K562 (cell line): Measurements from ENCODE around the gene RGMA. TPM values are rescaled to one million over a fixed set of nuclear protein-coding genes. Genes with fewer than 3 reads are reported as not detected.
A peak's percentile ranks its signal among the peaks of the same experiment; 100 is the strongest.

Experiments
- ATAC-seq: fragments of 200-7000 bp; cut with Tn5 transposase; 3 replicates; pipeline ENCODE4 v1.9.1; 2020; ENCODE audit warnings: moderate library complexity
- BruUV-seq: library from RNA; stranded (reverse); fragments of 400-500 nt; replicated peaks from 2 replicates; lab custom pipeline; 2021; lab: Mats Ljungman, UMichigan
- CTCF ChIA-PET: fragments of 300-600 bp; formaldehyde crosslinking; extraction: SDS; loops from one replicate; lab custom pipeline; 2021; ENCODE audit warnings: low intra/inter-chr PET ratio; lab: Yijun Ruan, JAX
- POLR2A ChIA-PET: fragments of 300-600, 350-650 bp; sonication (Branson Sonifier 250); formaldehyde crosslinking; extraction: SDS; loops from one replicate; lab custom pipeline; 2021; ENCODE audit warnings: antibody characterized with exemption, inconsistent platforms; lab: Yijun Ruan, JAX
- DNase-seq, 4 experiments: peaks; one replicate each; pipeline versions ENCODE4 v3.0.0 to v3.0.0-alpha.2; 2011 to 2018; ENCODE audit warnings: low spot score in 3 of 4, mixed read lengths in 3 of 4; ENCODE audit errors: extremely low read depth in 1 of 4
- FAIRE-seq: peaks from 2 replicates; lab custom pipeline; 2011; peaks lifted over from hg19 to GRCh38; lab: Jason Lieb, UNC
- H2AFZ ChIP-seq: 2 replicates; pipeline ENCODE4 v1.6.0; 2011; ENCODE audit warnings: low read depth, low read length, control low read depth, inconsistent platforms
- H3K27ac ChIP-seq: fragments of 200-600 bp; 3 replicates; pipeline ENCODE4 v1.8.0; 2011; ENCODE audit warnings: low read depth, mild to moderate bottlenecking, control low read depth, inconsistent platforms, low read length, moderate library complexity, mixed read lengths; ENCODE audit errors: extremely low read depth
- H3K27me3 ChIP-seq, 2 experiments: fragments of 300-600 bp in 1 of 2; 2 replicates in 1 of 2; 3 replicates in 1 of 2; pipeline versions ENCODE4 v1.6.0 to v1.8.0; 2011; ENCODE audit warnings: inconsistent platforms in 2 of 2, low read length in 2 of 2, mild to moderate bottlenecking in 1 of 2, mixed read lengths in 1 of 2, moderate library complexity in 1 of 2; ENCODE audit not compliant: control insufficient read depth in 2 of 2, insufficient read depth in 2 of 2
- H3K36me3 ChIP-seq: fragments of 300-600 bp; 3 replicates; pipeline ENCODE4 v1.8.0; 2011; ENCODE audit warnings: mild to moderate bottlenecking, low read length, inconsistent platforms; ENCODE audit not compliant: control insufficient read depth, insufficient read depth
- H3K4me1 ChIP-seq, 2 experiments: fragments of 200-600 bp in 1 of 2; replicated peaks in 1 of 2; 2 replicates in 1 of 2; 3 replicates in 1 of 2; pipeline versions ENCODE4 v1.5.1 to v1.8.0; 2011; ENCODE audit warnings: inconsistent platforms in 2 of 2, low read length in 2 of 2, mild to moderate bottlenecking in 1 of 2, mixed read lengths in 1 of 2, moderate library complexity in 1 of 2; ENCODE audit not compliant: control insufficient read depth in 2 of 2, insufficient read depth in 2 of 2
- H3K4me2 ChIP-seq: 2 replicates; pipeline ENCODE4 v1.6.1; 2011; ENCODE audit warnings: low read length, control low read depth, inconsistent platforms, mixed read lengths; ENCODE audit not compliant: insufficient read depth
- H3K4me3 ChIP-seq: fragments of 200-600 bp; sonication (generic), shearing (Covaris generic); 2 replicates; pipeline ENCODE4 v1.5.1; 2016; ENCODE audit warnings: control low read depth, inconsistent platforms
- H3K79me2 ChIP-seq: fragments of 200-600 bp; 3 replicates; pipeline ENCODE4 v1.8.0; 2011; ENCODE audit warnings: low read length, inconsistent platforms; ENCODE audit not compliant: control insufficient read depth, insufficient read depth
- H3K9ac ChIP-seq, 2 experiments: 2 replicates each; pipeline versions ENCODE4 v1.6.0 to v1.6.1; 2011; ENCODE audit warnings: low read depth in 2 of 2, low read length in 2 of 2, control low read depth in 1 of 2, inconsistent platforms in 1 of 2, mild to moderate bottlenecking in 1 of 2, mixed read lengths in 1 of 2; ENCODE audit not compliant: insufficient read depth in 1 of 2
- H3K9me1 ChIP-seq: one replicate; pipeline ENCODE4 v1.6.0; 2011; ENCODE audit warnings: inconsistent platforms, mild to moderate bottlenecking, low read length, moderate library complexity; ENCODE audit not compliant: control insufficient read depth, insufficient read depth
- H3K9me3 ChIP-seq: replicated peaks from 2 replicates; pipeline ENCODE4 v1.5.1; 2011; ENCODE audit warnings: low read depth, low read length, inconsistent platforms; ENCODE audit not compliant: control insufficient read depth, insufficient read depth
- H4K20me1 ChIP-seq: replicated peaks from 2 replicates; pipeline ENCODE4 v1.6.1; 2011; ENCODE audit warnings: low read length, inconsistent platforms, mixed read lengths; ENCODE audit not compliant: control insufficient read depth, insufficient read depth
- ADNP ChIP-seq: fragments of 200-800 bp; sonication (Bioruptor generic); IDR thresholded peaks from 2 replicates; pipeline ENCODE4 v1.6.1; 2016; ENCODE audit warnings: missing genetic modification characterization, missing compliant biosample characterization
- ATF7 ChIP-seq: fragments of 450-650 bp; IDR thresholded peaks from 2 replicates; pipeline ENCODE4 v1.7.1; 2014; ENCODE audit warnings: mild to moderate bottlenecking, moderate library complexity
- CHD1 ChIP-seq: fragments of 200-600 bp; sonication (generic); IDR thresholded peaks from one replicate; pipeline ENCODE4 v1.6.1; 2012; ENCODE audit warnings: mild to moderate bottlenecking, moderate library complexity, low read length, inconsistent platforms
- CTCFL ChIP-seq: IDR thresholded peaks from 2 replicates; pipeline ENCODE4 v1.6.1; 2011; ENCODE audit warnings: borderline replicate concordance, low read depth, mild to moderate bottlenecking, moderate library complexity, low read length; ENCODE audit not compliant: insufficient read depth, poor library complexity, severe bottlenecking
- NFE2 ChIP-seq: IDR thresholded peaks from 2 replicates; pipeline ENCODE4 v1.6.1; 2014; ENCODE audit warnings: antibody characterized with exemption, low read depth
- WGBS: fragments of 100-300 bp; shearing (Covaris generic); methylation state at CpG from one replicate; pipeline ENCODE4 v1.1.6; 2016; ENCODE audit warnings: low coverage, mixed read lengths; ENCODE audit not compliant: insufficient coverage; ENCODE audit errors: missing lambda C conversion rate; 5-methylcytosine and 5-hydroxymethylcytosine counted together
- in situ Hi-C: fragments of 300-500 bp; cut with MboI; formaldehyde crosslinking; loops from 4 replicates; pipeline ENCODE4 v1.15.0; 2018; ENCODE audit warnings: inconsistent platforms, mixed read lengths
- intact Hi-C: fragments of 100-400 bp; cut with micrococcal nuclease; formaldehyde crosslinking; loops from 2 replicates; pipeline ENCODE4 v1.14.2; 2022
- polyA plus RNA-seq, 8 experiments: library from polyadenylated mRNA; depleted of rRNA in 4 of 8; stranded (reverse) in 5 of 8; unstranded in 3 of 8; fragments of >200 nt; fragmentation: Nextera tagmentation in 2 of 8; fragmentation: Illumina TruSeq in 1 of 8; extraction: Ambion mirVana in 2 of 8; extraction: Trizol in 1 of 8; gene quantifications; 2 replicates each; pipeline versions ENCODE4 v1.2.1 to v1.2.3, GENCODE V29; 2011 to 2014; ENCODE audit warnings: inconsistent platforms in 1 of 8, missing spikeins in 1 of 8
- total RNA-seq, 7 experiments: library from RNA; depleted of rRNA in 6 of 7; stranded (reverse); fragments of >200 nt in 6 of 7; fragmentation: Illumina TruSeq in 2 of 7; extraction: Trizol in 2 of 7; gene quantifications; 2 replicates each; pipeline versions ENCODE4 v1.2.1 to v1.2.3, GENCODE V29; 2011 to 2021; ENCODE audit warnings: low replicate concordance in 1 of 7

RGMA gene
- total and polyA plus RNA-seq, 9 of the 15 experiments (the other 6 are each of a cell fraction or from before 2014, with no cell fraction given) = 0.03 to 0.05 (median 0.03) TPM; not detected in 6

GRCh38 chr15:93044301-93045190 lies 44.5 kb downstream of the RGMA start:
- peaks cover 24 to 73% of the 10 kb centered on the region in 2 experiments; a peak in 4 of 5 replicates for H3K27me3 ChIP-seq
- H3K36me3 ChIP-seq = no peaks in the 10 kb centered on the region
- no peak for TF ChIP-seq NFE2
- no peak for TF ChIP-seq ATF7
- TF ChIP-seq CTCFL = no peak
- TF ChIP-seq CHD1 = no peak
- TF ChIP-seq ADNP = no peak
- in situ Hi-C loops = loop anchor here (25.0 kb wide), 1 partner anchor 1268 kb away; no protein-coding TSS in a partner anchor
- H3K4me3 ChIP-seq = no peak overlapping the region
- H3K27ac ChIP-seq = no peak overlapping the region
- H3K79me2 ChIP-seq = no peaks in the 10 kb centered on the region
- H3K4me1 ChIP-seq = peaks cover 0 to 25% of the 10 kb centered on the region in 2 experiments; a peak in 2 of 5 replicates
- no peak for DNase-seq
- H3K4me2 ChIP-seq = no peak overlapping the region
- CTCF ChIA-PET = no interaction called here
- ATAC-seq = peak; percentile 4; the same call in 1 of the 3 replicates
- no peak overlapping the region for H2AFZ ChIP-seq
- POLR2A ChIA-PET = interaction anchor here (0.6 to 2.2 kb wide), 2 partner anchors 15 to 1023 kb away, joined by 3 to 5 read pairs; no protein-coding TSS in a partner anchor
- H3K9ac ChIP-seq = no peak overlapping the region
- intact Hi-C loops = no loop called here
- no peak for FAIRE-seq
- no TSS peak for BruUV-seq
- H3K9me1 ChIP-seq = no peaks in the 10 kb centered on the region
- no peaks in the 10 kb centered on the region for H3K9me3 ChIP-seq
- WGBS = 5% methylated on average over 44 of the region's 46 CpGs
- H4K20me1 ChIP-seq = 0 out of 2 replicates have a peak, but pooled peaks cover 9% of the 10 kb centered on the region
